Esophagus squamous epithelium (tissue), 4 donors: ENCODE data around the gene PITPNB.

ENCODE experiments used
- CTCF ChIP-seq, 6 experiments: fragments of 450-650 bp in 4 of 6; fragments of 200-600 bp in 2 of 6; sonication (generic) in 2 of 6; IDR thresholded peaks; one replicate each; pipeline ENCODE4 v1.5.1; 2016 to 2019; ENCODE audit warnings: antibody characterized with exemption in 6 of 6, mild to moderate bottlenecking in 4 of 6, moderate library complexity in 4 of 6
- POLR2A ChIP-seq, 4 donors: fragments of 450-650 bp; IDR thresholded peaks; one replicate each; pipeline ENCODE4 v1.6.1; 2017; ENCODE audit warnings: antibody characterized with exemption in 4 of 4, mild to moderate bottlenecking in 4 of 4, moderate library complexity in 3 of 4

GRCh38 chr22:27844256-27844655 is 74.8 kb downstream of the PITPNB start:
- TF ChIP-seq CTCF (IDR thresholded peaks at IDR 0.05) = no peak
- TF ChIP-seq POLR2A (IDR thresholded peaks at IDR 0.05) = no peak
